HG03060 (cell line): Measurements from ENCODE around the gene MPRIP.
"Not testable (repeated sequence)": the region's sequence is repeated elsewhere in the genome, so short reads cannot be mapped to it uniquely, and the experiment has no call there.

ENCODE experiments used
- ATAC-seq: cut with Tn5 transposase; IDR thresholded peaks from one replicate; pipeline ENCODE4 v1.9.1; 2021; ENCODE audit warnings: low read depth, moderate number of reproducible peaks; ENCODE audit not compliant: unreplicated experiment

MPRIP gene

DNA sequence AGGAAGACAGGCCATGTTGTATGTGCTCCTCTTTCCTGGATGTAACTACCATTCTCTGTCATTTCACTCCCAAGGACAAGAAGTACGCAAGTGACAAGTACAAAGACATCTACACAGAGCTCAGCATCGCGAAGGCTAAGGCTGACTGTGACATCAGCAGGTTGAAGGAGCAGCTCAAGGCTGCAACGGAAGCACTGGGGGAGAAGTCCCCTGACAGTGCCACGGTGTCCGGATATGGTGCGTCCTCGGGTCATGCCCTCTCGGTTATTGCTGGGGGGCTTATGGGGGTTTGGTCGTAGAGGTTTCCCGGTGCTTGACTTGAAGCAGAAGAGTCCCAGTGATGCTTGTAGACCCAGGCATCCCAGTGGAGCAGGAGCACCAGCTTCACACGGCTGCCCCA is 134.9 kb downstream of the MPRIP start:
- ATAC-seq: no peak

DNA sequence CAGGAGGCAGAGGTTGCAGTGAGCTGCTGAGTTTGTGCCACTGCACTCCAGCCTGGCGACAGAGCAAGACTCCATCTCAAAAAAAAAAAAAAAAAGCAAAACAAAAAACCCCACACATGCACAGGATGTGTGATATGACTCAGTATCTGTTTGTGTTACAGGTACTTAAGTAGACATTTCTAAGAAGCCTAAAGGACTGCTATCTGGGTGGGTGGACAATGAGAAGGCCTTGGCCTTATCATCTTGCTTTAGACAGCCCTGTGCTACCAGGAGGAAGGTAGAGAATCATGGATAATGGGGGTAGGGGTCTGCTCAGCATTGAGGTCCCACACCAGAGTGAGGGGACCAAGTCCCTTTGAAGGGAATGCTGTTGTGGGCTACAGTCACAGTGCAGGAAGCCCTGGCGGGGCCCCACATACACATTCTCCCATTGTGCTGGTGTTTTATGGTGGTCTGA is 137.1 kb downstream of the MPRIP start:
- ATAC-seq: no peak

DNA sequence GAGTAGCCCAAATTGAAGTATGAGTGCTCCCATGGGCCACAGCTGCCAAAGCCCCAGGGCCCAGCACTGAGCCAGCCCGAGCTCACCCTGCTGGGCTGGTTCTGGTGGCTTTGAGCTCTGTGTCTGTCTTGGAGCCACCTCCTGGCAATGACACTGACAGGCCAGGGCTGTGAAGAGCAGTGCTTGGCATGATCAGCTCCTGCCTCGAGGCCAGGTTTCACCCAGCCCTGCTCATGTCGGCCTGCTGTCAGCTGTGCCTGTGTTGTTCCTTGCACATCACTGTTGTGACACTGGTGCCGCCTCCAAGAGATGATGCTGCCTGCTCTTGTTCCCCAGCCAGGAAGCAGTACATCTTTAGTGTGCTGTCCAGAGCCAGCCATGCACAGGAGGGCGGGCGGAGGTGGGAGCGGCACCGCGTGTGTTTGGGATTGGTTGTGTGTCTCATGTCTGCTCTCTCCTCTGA is 137.9 kb downstream of the MPRIP start:
- ATAC-seq: no peak

DNA sequence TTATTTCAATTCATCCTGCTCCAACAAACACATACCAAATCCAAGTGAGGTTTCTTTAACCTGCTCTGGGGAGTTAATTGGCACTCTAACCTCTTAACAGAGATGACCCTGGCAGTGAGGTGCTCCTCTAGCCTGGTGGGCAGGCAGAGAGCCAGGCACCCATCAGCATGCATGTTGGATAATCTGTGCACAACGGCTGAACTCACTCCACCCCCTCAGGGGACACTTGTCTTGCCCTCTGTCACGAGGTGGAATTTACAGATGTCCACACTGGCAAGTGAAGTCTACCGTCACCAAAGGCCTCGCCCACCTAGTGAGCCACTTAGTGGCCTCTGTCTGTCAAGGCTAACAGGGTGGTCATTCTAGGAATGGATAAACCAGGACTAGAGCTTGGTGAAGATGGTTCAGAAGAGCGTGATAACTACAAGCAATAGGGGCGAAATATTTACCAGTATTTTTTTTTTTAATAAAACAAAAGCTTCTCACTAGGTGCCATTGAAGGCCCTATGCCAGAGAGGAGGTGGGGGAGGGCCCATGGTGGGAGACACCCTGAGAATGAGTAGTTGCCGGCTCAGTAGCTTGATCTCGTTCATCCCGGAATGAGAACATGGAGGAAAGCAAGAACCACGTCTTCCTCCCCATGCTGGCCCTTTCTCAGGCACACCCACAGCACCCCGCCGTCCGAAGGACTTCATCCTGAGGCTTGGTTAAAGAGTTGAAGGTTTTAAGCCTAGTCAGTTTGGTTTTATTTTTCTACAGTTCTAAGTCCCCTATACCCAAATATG is 138.7 kb downstream of the MPRIP start:
- no peak for ATAC-seq

DNA sequence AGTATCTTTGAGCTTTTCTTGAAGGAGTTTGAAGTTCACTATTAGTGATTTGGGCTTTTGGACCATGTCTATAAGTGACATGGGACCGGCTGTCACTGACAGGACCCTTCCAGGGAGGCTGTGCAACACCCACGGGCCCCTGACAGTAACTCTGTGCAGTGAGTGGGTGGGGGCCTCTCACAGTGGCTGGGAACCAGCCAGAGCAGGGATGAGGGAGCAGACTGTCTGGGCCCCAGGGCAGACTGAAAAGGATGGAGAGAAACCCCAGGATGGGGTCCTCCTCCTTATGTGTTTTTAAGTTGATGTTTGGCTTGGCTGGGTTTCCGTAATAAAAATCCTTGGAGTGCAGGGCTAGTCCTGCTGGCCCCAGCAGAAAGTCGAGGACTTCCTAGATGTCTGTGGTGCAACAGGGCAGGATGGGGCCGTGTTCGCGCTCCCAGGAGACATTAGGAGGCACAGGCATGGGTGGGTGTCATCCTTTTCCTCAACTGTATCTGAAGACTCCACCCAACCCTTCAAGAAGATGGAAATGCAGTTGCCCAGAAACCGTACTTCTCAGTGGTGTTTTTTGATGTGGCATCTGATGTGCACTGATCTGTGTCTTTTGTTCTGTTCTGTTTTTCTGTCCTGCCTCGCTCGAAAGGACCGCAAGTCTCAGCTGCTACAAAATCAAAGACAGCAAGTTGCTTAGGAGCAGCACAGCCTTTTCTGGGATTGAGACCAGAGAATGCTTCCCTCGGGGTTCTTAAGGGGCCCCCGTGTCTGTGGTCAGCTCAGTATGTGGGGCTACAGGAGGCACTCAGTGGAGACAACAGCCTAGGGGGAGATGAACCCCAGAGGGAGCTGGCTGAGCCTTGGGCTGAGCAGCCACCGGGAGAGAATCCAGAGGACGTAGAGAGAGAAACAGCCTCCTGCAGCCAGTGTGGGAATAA is 139.7 kb downstream of the MPRIP start:
- ATAC-seq: no peak

DNA sequence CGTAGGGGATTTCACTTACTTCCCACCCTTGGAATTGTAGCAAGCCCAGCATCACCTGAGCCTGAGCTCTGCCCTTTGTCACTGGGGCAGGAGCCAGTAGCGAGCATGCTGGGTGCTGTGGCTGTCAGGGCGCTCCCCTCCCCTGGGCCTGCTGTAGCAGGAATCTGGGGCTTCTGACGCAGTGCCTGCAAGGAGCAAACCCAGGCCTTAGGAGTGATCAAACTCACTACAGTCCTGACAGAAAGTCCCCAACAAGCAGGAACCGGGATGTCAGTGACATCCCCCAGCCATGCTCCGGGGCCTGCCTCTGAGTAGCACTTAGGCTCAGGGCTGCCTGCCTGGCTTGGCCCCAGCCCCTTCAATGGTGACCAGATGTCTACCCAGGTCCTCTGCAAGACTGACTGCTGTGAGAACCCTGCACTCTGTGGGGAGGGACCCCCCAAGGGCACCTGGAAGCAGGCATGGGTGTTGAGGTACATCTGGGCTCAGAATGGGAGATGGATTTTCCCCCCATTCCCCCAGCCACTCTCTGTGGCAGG is 140.4 kb downstream of the MPRIP start:
- no peak for ATAC-seq

DNA sequence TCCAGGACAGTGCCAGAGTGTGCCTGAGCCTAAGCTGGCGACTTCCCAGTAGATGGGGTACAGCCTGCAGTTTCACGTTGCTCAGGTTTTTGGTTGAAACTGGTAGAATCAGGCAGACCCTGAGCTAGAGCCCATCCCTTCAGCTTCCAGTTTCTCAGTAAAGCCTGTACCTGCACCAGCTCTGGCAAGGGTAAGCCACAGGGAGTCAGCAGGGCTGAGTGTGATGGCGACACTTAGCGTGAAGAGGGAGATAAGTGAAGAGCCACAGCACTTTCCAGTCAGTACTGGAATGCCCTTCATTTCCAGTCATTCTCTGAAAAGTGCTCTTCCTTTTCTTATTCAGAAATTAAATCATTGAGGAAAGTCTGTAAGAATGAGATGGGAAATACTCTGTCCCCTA is 141.5 kb downstream of the MPRIP start:
- no peak for ATAC-seq

DNA sequence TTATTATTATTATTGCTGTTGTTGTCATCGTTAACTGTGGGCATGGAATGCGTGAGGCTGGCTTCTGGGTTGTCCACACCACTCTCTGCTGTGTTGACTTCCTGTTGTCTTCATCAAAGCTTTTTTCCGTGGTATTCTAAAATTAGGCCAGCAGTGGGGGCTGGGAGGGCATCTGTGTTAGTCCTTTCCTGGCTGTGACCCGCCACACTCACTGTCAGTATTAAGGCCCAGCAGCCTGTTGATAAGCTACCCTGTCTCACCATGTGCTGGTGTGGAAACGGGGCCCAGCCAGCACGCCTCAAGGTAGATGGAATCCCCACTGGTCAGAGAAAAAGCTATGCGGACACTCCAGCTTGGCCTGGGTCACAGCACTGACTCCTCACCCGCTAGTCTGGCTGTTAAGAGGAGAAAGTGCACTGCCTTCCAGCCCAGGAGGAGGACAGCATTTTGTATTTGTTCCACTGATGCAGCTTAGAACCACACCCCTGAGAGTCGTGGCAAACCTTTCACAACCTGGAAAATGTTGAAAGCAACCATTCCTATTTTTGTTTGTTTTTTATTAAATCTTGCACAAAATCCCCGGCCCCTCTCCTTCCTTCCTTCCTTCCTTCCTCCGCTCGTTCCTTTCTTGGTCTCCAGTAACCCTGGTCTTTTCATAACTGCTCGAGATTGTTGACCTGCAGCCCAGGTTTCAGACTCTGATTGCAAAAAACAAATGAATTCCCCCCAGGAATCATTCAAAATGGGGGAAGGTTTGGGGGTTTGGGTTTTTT is 142.9 kb downstream of the MPRIP start:
- ATAC-seq: not testable (repeated sequence)

DNA sequence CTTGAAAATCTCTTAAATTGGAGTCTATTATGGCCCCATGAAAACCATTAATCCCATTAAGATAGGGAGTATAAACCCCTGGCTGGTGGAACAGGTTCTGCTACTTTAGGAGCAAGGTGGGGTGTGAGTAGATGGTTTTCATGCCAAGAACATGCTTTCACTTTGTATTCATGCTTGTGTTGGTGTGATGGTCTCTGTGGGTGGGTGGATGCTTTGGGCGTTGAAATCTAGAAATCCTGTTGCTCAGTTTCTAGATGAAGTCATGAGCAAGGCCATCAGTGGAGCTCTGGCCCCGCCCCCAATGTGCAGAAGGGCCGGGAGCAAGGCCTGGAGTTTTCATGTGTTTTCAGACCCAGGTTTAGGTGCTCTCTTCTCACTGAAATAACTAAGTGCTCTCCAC is 143.8 kb downstream of the MPRIP start:
- no peak for ATAC-seq

DNA sequence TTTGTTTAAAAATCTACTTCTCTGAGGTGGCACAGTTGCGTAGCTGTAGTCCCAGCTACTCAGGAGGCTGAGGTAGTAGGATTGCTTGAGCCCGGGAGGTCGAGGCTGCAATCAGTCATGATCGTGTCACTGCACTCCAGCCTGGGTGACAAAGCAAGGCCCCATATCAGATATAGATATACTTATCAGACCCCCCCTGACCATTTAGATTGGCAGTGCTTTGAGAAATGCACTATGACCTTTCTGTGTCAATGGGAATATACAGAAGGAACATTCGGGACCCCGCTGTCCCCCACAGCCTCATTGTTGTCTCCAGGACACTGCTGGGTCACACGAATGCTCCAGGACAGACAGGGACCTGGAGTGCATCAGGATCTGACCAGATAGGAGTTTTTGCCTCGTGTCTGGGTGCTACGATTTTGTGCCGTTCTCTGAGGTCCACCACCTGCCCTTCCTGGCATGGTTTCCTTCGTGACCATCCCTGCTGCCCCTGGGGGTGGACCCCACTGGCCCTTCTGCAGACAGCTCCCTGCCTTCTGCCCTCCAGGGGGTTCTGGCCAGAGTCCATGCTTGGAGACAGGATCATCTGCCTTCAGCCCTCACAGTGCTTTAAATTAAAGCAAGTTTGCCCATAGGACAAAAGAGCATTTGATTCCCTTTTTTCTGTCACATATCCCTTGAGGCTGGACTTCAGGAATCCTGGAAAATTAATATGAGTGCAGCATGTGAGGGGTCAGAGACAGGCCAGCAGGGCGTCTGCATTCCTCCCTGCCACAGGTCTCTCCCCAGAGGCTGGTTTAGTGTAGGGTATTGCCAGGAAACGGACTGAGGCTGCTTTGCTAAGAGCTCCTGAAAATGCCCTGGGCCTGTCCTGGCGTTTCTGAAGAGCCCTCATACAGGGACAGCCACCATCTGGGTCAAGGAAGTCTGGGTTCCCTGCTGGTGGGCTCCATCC is 144.6 kb downstream of the MPRIP start:
- ATAC-seq: no peak

DNA sequence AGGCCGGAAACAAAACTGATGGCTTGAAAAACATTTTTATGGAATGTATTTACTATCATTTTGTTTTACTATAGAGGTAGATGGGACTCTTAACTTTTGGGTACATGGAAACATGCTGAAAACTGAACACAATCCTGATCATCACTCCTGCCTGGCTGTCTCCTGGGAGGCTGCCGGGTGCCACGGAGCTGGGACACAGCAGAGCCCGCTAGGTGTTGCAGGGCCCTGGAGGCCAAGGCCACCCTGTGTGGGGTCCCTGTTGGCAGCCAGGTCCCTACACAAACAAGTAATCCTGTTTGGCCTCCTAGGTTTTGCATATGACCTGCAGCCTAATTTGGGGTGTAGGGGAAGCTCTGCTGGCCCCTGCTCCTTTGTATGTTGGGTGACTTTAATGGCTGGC is 146.3 kb downstream of the MPRIP start:
- ATAC-seq: no peak

DNA sequence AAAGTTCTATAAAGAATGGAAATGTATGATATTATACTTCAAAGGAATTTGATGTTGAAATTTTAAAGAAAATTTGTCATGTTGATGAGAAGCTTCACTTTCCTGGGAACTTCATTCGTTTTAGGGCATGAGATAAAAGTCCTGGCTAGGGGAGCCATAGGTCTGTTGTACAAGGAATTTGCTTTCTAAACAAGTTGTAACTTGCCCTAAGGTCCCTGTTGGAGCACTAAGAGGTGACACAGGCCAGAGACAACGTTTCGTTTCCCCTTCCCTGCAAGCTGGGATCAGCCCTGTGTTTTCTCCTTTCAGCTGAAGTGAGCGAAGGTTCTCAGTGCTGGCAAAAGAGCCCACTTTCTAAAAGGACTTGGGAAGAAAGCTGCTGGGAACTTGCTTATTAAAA is 147.3 kb downstream of the MPRIP start:
- ATAC-seq: no peak

DNA sequence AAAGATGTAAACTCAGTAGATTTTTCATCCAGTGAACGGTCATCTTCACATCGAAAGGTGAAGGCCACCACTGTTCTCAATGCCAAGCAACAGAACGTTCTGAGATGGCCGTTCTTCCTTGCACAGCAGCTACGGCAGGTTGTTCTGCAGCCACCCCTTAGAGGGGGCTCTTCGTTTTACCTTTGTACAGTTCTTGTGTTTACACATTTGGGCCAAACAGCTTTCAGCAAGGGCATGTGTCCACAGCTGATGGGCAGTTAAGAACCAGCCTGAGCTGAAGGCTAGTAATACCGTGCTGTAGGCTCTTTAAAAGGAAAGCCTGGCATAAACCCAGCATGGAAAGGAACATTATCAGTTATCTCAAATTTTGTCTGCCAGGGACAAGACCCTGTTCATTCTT is 147.9 kb downstream of the MPRIP start:
- no peak for ATAC-seq

DNA sequence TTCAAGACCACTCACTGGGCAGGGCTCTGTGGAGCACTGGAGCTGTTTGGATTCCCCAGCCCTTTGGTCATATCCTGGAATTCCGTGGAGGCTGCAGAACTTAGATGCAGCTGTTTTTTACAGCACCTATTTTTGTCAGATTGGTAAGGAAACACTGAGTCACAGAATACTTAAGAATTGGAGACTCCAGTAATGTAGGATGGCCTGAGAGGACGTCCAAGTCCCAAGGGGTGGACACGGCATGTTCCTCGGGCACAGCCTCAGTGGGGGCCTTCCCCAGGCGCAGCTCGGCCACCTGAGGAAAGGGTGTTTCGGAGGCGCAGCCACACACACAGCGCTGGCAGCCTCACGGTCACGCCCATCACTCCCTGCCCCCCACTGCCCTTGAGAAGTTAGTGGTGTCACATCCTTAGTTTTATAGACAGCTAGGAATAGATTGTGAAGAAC is 149.1 kb downstream of the MPRIP start:
- no peak for ATAC-seq

DNA sequence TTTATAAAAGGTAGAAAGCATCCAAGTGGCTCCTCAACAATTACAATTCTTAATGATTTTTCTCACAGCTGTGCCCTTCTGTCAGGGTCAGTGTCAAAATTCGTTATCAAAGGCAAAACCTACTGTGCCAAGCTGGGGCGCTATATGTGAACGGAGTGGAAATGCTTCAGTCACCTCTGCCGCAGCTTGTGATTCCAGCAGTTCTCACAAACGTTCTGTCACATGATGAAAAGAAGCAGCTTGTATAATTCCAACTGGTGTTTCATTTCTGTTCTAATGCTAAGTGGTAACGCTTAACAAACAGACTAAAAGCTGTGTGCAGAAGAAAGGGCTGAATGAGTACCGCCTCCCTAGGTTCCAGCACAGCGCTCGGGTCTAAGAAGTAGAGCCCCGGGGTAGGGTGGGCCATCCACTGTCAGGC is 149.7 kb downstream of the MPRIP start:
- ATAC-seq: no peak

DNA sequence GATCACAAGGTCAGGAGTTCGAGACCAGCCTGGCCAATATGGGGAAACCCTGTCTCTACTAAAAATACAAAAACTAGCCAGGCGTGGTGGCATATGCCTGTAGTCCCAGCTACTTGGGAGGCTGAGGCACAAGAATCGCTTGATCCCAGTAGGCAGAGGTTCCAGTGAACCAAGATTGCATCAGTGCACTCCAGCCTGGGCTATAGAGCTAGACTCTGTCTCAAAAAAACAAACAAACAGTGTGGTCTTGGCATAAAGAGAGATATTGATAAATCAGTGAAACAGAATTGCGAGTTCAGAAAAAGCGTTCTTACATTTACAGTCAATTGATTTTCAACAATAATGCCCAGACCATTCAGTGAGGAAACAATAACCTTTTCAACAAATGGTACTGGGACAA is 153.2 kb downstream of the MPRIP start:
- not testable (repeated sequence) for ATAC-seq

DNA sequence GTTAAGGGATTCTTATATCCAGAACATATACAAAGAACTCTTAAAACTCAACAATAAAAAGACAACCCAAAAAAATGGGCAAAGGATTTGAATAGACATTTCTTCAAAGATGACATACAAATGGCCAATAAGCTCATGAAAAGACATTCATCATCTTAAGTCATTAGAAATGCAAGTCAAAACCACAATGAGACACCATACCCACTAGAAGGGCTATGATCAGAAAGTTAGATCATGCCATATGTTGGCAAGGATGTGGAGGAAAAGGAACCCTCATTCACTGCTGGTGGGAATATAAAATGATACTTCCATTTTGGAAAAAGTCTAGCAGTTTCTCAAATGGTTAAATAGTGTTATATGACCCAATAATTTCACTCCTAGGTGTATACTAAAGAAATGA is 154.5 kb downstream of the MPRIP start:
- ATAC-seq: no peak

DNA sequence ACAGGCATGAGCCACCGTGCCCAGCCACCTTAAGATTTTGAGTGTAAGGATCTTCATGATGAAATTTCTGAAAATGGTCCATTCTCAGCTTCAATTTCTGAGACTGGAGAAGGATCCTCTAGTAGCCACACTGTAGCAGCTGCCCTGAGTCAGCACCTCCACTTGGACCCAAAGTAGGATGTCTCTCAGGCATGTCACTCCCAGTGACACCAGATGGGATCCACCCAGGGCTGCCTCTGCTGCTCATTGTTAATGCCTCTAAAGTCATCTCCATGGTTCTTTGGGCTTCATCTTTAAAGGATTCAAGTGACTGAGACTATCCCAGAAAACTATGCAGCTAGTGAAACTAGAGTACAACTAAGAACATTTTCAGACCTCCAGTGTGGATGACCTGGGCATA is 156.0 kb downstream of the MPRIP start:
- ATAC-seq: no peak

DNA sequence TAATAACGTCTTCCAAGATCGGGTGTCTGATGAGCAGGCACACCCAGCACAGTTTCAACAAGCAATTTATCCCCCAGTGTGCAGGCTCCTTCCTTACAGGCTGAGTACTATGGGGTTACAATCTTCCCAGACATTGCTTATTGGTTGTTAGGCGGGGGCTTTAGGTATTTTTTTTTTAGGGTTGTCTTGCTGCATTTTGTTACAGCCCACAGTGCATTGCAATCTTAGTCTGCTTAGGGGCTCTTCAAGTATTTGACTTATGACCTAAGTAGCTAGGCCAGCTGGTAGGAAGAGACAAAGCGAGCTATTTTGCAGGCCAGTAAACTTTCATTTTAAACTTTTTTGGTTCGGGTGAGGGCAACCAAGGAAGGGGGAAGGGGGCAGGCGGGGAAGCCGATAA is 158.1 kb downstream of the MPRIP start:
- ATAC-seq: no peak
